HCT116 (cell line): Measurements from ENCODE around the gene ARHGAP10. TPM values are rescaled to one million over a fixed set of nuclear protein-coding genes. Genes with fewer than 3 reads are reported as not detected.

Experiments
- ATAC-seq: fragments of 200-7000 bp; cut with Tn5 transposase; 2 replicates; pipeline ENCODE4 v1.9.1; 2020; ENCODE audit warnings: mild to moderate bottlenecking, moderate library complexity
- BruUV-seq: library from RNA; stranded (reverse); fragments of 400-500 nt; replicated peaks from 2 replicates; lab custom pipeline; 2021; lab: Mats Ljungman, UMichigan
- CTCF ChIA-PET: fragments of 300-600 bp; sonication (Branson Sonifier 250); formaldehyde crosslinking; loops from one replicate; lab custom pipeline; 2021; ENCODE audit warnings: antibody characterized with exemption; lab: Charles Lee
- POLR2A ChIA-PET: fragments of 300-600, 350-600 bp; sonication (Branson Sonifier 250); formaldehyde crosslinking; loops from one replicate; lab custom pipeline; 2021; ENCODE audit warnings: antibody characterized with exemption; lab: Charles Lee
- RAD21 ChIA-PET, 2 experiments: fragments of 300-600 bp; sonication (Branson Sonifier 250); formaldehyde crosslinking; loops; one replicate each; lab custom pipeline; 2023; ENCODE audit warnings: low total read pairs in 2 of 2; ENCODE audit not compliant: uncharacterized antibody in 2 of 2, unreplicated experiment in 2 of 2, low non-redundant PET in 1 of 2; lab: Charles Lee
- DNase-seq: peaks from one replicate; pipeline ENCODE4 v3.0.0-alpha.2; 2010; ENCODE audit warnings: low read depth, low spot score
- H2AFZ ChIP-seq: fragments of 200-600 bp; shearing (Covaris generic), sonication (generic); 2 replicates; pipeline ENCODE4 v1.6.1; 2017; ENCODE audit warnings: low read depth, mixed run types, mixed read lengths, antibody characterized with exemption, low read length; ENCODE audit not compliant: poor library complexity, severe bottlenecking
- H3K27ac ChIP-seq: 2 replicates; pipeline ENCODE4 v1.5.1; 2012; ENCODE audit warnings: low read depth, low read length
- H3K27me3 ChIP-seq: fragments of 200-600 bp; sonication (generic); 2 replicates; pipeline ENCODE4 v1.6.1; 2016; ENCODE audit warnings: mixed run types, low read length, mixed read lengths; ENCODE audit not compliant: insufficient read depth
- H3K36me3 ChIP-seq, 2 experiments: fragments of 200-500 bp in 1 of 2; fragments of 200-600 bp in 1 of 2; sonication (Bioruptor generic) in 1 of 2; sonication (generic) in 1 of 2; 2 replicates each; pipeline versions ENCODE4 v1.5.1 to v1.6.1; 2014 to 2016; ENCODE audit warnings: low read length in 2 of 2, inconsistent platforms in 1 of 2, mixed read lengths in 1 of 2, mixed run types in 1 of 2; ENCODE audit not compliant: insufficient read depth in 2 of 2, control insufficient read depth in 1 of 2
- H3K4me1 ChIP-seq, 2 experiments: fragments of 200-600 bp in 1 of 2; sonication (generic) in 1 of 2; 2 replicates each; pipeline versions ENCODE4 v1.5.1 to v1.6.1; 2012 to 2017; ENCODE audit warnings: low read length in 2 of 2, inconsistent platforms in 1 of 2, mild to moderate bottlenecking in 1 of 2, mixed read lengths in 1 of 2, mixed run types in 1 of 2, moderate library complexity in 1 of 2; ENCODE audit not compliant: insufficient read depth in 2 of 2, control insufficient read depth in 1 of 2
- H3K4me2 ChIP-seq: fragments of 200-600 bp; sonication (generic); 2 replicates; pipeline ENCODE4 v1.6.1; 2017; ENCODE audit warnings: mixed run types, low read length, mixed read lengths
- H3K4me3 ChIP-seq, 2 experiments: fragments of 200-600 bp in 1 of 2; sonication (generic) in 1 of 2; replicated peaks in 1 of 2; 2 replicates each; pipeline ENCODE4 v1.5.1; 2011 to 2016; ENCODE audit warnings: low read length in 2 of 2, control low read depth in 1 of 2, low read depth in 1 of 2, mild to moderate bottlenecking in 1 of 2, mixed read lengths in 1 of 2, mixed run types in 1 of 2
- H3K79me2 ChIP-seq: fragments of 200-600 bp; sonication (generic); 2 replicates; pipeline ENCODE4 v1.6.1; 2017; ENCODE audit warnings: mild to moderate bottlenecking, mixed run types, low read length, moderate library complexity, mixed read lengths; ENCODE audit not compliant: insufficient read depth
- H3K9ac ChIP-seq: fragments of 200-600 bp; sonication (generic); 2 replicates; pipeline ENCODE4 v1.6.1; 2016; ENCODE audit warnings: low read length, mixed read lengths
- H3K9me2 ChIP-seq: fragments of 200-600 bp; sonication (generic), shearing (Covaris generic); 2 replicates; pipeline ENCODE4 v1.6.1; 2017; ENCODE audit warnings: mixed run types, mild to moderate bottlenecking, moderate library complexity; ENCODE audit not compliant: insufficient read depth
- H3K9me3 ChIP-seq, 2 experiments: fragments of 200-500 bp in 1 of 2; fragments of 200-600 bp in 1 of 2; sonication (Bioruptor generic) in 1 of 2; sonication (generic) in 1 of 2; 2 replicates each; pipeline ENCODE4 v1.6.1; 2014 to 2017; ENCODE audit warnings: low read length in 2 of 2, mixed read lengths in 2 of 2, inconsistent platforms in 1 of 2, low read depth in 1 of 2, mild to moderate bottlenecking in 1 of 2, mixed run types in 1 of 2, moderate library complexity in 1 of 2; ENCODE audit not compliant: control insufficient read depth in 1 of 2, insufficient read depth in 1 of 2
- H4K20me1 ChIP-seq: fragments of 200-600 bp; sonication (generic), shearing (Covaris generic); 2 replicates; pipeline ENCODE4 v1.6.1; 2017; ENCODE audit warnings: mixed run types, mild to moderate bottlenecking, moderate library complexity; ENCODE audit not compliant: insufficient read depth
- CEBPB ChIP-seq: IDR thresholded peaks from 2 replicates; pipeline ENCODE4 v1.6.1; 2012; ENCODE audit warnings: low read depth
- ELF1 ChIP-seq: IDR thresholded peaks from 2 replicates; pipeline ENCODE4 v1.6.1; 2012; ENCODE audit warnings: low read depth, borderline replicate concordance
- FOSL1 ChIP-seq: IDR thresholded peaks from 2 replicates; pipeline ENCODE4 v1.6.1; 2012; ENCODE audit warnings: low read depth
- JUND ChIP-seq: IDR thresholded peaks from 2 replicates; pipeline ENCODE4 v1.6.1; 2012
- POLR2A ChIP-seq: IDR thresholded peaks from 2 replicates; pipeline ENCODE4 v1.7.0; 2011; ENCODE audit warnings: borderline replicate concordance; ENCODE audit not compliant: insufficient read depth, insufficient read length; ENCODE audit errors: extremely low read depth
- POLR2AphosphoS5 ChIP-seq: IDR thresholded peaks from 2 replicates; pipeline ENCODE4 v1.6.1; 2011; ENCODE audit warnings: mild to moderate bottlenecking, low read depth, low read length, moderate library complexity
- REST ChIP-seq: IDR thresholded peaks from 2 replicates; pipeline ENCODE4 v1.6.1; 2012; ENCODE audit warnings: low read depth
- SIN3A ChIP-seq: IDR thresholded peaks from 2 replicates; pipeline ENCODE4 v1.6.1; 2012; ENCODE audit warnings: low read depth
- SP1 ChIP-seq: IDR thresholded peaks from 2 replicates; pipeline ENCODE4 v1.6.1; 2012; ENCODE audit warnings: low read depth
- YY1 ChIP-seq: IDR thresholded peaks from 2 replicates; pipeline ENCODE4 v1.6.1; 2011; ENCODE audit warnings: low read length, low read depth, moderate library complexity, mild to moderate bottlenecking; ENCODE audit not compliant: insufficient replicate concordance; ENCODE audit errors: extremely low read depth
- ZBTB33 ChIP-seq: IDR thresholded peaks from 2 replicates; pipeline ENCODE4 v1.6.1; 2011; ENCODE audit warnings: mild to moderate bottlenecking, low read length, moderate library complexity; ENCODE audit not compliant: insufficient replicate concordance; ENCODE audit errors: extremely low read depth
- ZNF274 ChIP-seq: fragments of 200-500 bp; sonication (Bioruptor generic); IDR thresholded peaks from 2 replicates; pipeline ENCODE4 v1.6.1; 2014; ENCODE audit warnings: mild to moderate bottlenecking, low read depth, low read length, inconsistent platforms
- intact Hi-C: fragments of 100-400 bp; cut with micrococcal nuclease; formaldehyde crosslinking; loops from 2 replicates; pipeline ENCODE4 v1.10.0; 2022
- total RNA-seq: library from RNA; stranded (reverse); gene quantifications from one replicate; pipeline ENCODE4 v1.2.1, GENCODE V29; 2021; ENCODE audit not compliant: unreplicated experiment
- TF ChIP-seq, protein P1 (sequence below): IDR thresholded peaks from 2 replicates; pipeline ENCODE4 v1.6.1; 2012
- TF ChIP-seq, protein P2 (sequence below), 3 experiments: fragments of 200-600 bp in 1 of 3; sonication (generic) in 1 of 3; IDR thresholded peaks in 2 of 3; conservative IDR thresholded peaks in 1 of 3; 2 replicates each; pipeline ENCODE4 v1.5.1; 2012 to 2017; ENCODE audit warnings: low read depth in 2 of 3, low read length in 2 of 3, antibody characterized with exemption in 1 of 3, borderline replicate concordance in 1 of 3, control low read depth in 1 of 3, mild to moderate bottlenecking in 1 of 3, mixed read lengths in 1 of 3, mixed run types in 1 of 3, moderate library complexity in 1 of 3; ENCODE audit not compliant: insufficient read depth in 1 of 3
- TF ChIP-seq, protein P3 (sequence below): IDR thresholded peaks from 2 replicates; pipeline ENCODE4 v1.6.1; 2012

Gene ARHGAP10
- total RNA-seq, 1 experiment from 2014 or later = 24.7 TPM

DNA sequence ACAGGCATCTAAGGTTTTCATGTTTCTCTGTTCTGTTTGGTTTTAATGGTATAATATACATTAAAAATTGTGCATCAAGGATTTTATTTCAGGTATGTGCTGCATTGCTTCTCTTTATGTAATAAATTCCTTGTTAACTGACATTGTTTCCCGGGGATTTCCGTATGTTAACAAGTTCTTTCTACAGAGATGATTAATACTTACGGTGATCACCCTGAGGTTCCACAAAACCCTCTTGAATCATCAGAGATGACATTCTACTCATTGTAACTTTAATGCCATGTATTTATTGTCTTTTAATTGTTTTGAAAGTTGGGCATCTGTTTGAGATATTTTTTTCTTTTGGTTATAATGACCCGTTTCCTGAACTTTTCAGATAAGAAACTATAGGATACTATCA is 37.5 kb downstream of the ARHGAP10 start (continued):
- TF ChIP-seq POLR2A = no peak
- TF ChIP-seq SP1 = no peak
- no peak for TF ChIP-seq JUND
- TF ChIP-seq SIN3A = no peak
- no peak for TF ChIP-seq ELF1
- no peak for TF ChIP-seq CEBPB
- TF ChIP-seq, all 23 proteins: peak for 0

- Histone ChIP-seq H3K27me3 (no peaks in the 10 kb centered on the region), H3K9me2 (no peaks in the 10 kb centered on the region), H3K4me2 (no peak overlapping the region), H3K9me3 (no peaks in the 10 kb centered on the region), H3K9ac (no peak overlapping the region), H3K79me2 (peaks cover 36% of the 10 kb centered on the region), H3K4me1 (peaks cover 8 to 41% of the 10 kb centered on the region in 2 experiments), H2AFZ (no peak overlapping the region), H3K36me3 (no peaks in the 10 kb centered on the region), H4K20me1 (peaks cover 12% of the 10 kb centered on the region; the same call in 1 of the 2 replicates), H3K4me3 (no peak overlapping the region), H3K27ac (no peak overlapping the region)
- BruUV-seq = no TSS peak
- RAD21 ChIA-PET = no interaction called here
- intact Hi-C loops = no loop called here
- TF ChIP-seq, protein P1, sequence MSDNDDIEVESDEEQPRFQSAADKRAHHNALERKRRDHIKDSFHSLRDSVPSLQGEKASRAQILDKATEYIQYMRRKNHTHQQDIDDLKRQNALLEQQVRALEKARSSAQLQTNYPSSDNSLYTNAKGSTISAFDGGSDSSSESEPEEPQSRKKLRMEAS = no peak
- TF ChIP-seq SIN3A (no peak), JUND (no peak), FOSL1 (no peak), REST (no peak), POLR2AphosphoS5 (no peak), ZNF274 (no peak), YY1 (no peak), ZBTB33 (no peak), SP1 (no peak)
- TF ChIP-seq, protein P2, sequence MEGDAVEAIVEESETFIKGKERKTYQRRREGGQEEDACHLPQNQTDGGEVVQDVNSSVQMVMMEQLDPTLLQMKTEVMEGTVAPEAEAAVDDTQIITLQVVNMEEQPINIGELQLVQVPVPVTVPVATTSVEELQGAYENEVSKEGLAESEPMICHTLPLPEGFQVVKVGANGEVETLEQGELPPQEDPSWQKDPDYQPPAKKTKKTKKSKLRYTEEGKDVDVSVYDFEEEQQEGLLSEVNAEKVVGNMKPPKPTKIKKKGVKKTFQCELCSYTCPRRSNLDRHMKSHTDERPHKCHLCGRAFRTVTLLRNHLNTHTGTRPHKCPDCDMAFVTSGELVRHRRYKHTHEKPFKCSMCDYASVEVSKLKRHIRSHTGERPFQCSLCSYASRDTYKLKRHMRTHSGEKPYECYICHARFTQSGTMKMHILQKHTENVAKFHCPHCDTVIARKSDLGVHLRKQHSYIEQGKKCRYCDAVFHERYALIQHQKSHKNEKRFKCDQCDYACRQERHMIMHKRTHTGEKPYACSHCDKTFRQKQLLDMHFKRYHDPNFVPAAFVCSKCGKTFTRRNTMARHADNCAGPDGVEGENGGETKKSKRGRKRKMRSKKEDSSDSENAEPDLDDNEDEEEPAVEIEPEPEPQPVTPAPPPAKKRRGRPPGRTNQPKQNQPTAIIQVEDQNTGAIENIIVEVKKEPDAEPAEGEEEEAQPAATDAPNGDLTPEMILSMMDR (IDR thresholded peaks at IDR 0.05 in 2 of 3, conservative IDR thresholded peaks at IDR 0.05 in 1 of 3; ENCODE audit: borderline replicate concordance in 1 of 3, insufficient read depth in 1 of 3, low read depth in 2 of 3, low read length in 2 of 3) = no peak
- TF ChIP-seq, protein P3, sequence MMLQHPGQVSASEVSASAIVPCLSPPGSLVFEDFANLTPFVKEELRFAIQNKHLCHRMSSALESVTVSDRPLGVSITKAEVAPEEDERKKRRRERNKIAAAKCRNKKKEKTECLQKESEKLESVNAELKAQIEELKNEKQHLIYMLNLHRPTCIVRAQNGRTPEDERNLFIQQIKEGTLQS = no peak
- no peak for DNase-seq
- CTCF ChIA-PET = no interaction called here
- ATAC-seq = no peak
- POLR2A ChIA-PET = no interaction called here
These were observed 38.9 kb downstream of the ARHGAP10 start for GRCh38 chr4:147770831-147771230.
